WTC11 (cell line): ENCODE results near the gene POLA1. TPM values are rescaled to one million over a fixed set of nuclear protein-coding genes. Genes with fewer than 3 reads are reported as not detected.

Source experiments
- ATAC-seq: fragments of 200-7000 bp; cut with Tn5 transposase; 2 replicates; pipeline ENCODE4 v1.10.0; 2021; ENCODE audit warnings: mild to moderate bottlenecking, moderate library complexity
- CTCF ChIA-PET: fragments of 300-600 bp; sonication (Branson Sonifier 250); formaldehyde crosslinking; loops from one replicate; lab custom pipeline; 2021; ENCODE audit warnings: antibody characterized with exemption; lab: Charles Lee
- POLR2A ChIA-PET: fragments of 350-600 bp; sonication (Branson Sonifier 250); formaldehyde crosslinking; loops from one replicate; lab custom pipeline; 2021; ENCODE audit warnings: antibody characterized with exemption; lab: Charles Lee
- DNase-seq: peaks from one replicate; pipeline ENCODE4 v3.0.0; 2021; ENCODE audit warnings: low spot score
- H3K27ac Mint-ChIP-seq: 2 replicates; pipeline ENCODE4 v1.8.0; 2021; ENCODE audit warnings: mixed read lengths
- H3K27me3 Mint-ChIP-seq: 2 replicates; pipeline ENCODE4 v1.8.0; 2021; ENCODE audit warnings: low read depth, mild to moderate bottlenecking, moderate library complexity, mixed read lengths
- H3K36me3 Mint-ChIP-seq: 2 replicates; pipeline ENCODE4 v1.8.0; 2021; ENCODE audit warnings: mixed read lengths
- H3K4me1 Mint-ChIP-seq: 2 replicates; pipeline ENCODE4 v1.8.0; 2022; ENCODE audit warnings: mixed read lengths
- H3K4me3 Mint-ChIP-seq: 2 replicates; pipeline ENCODE4 v1.8.0; 2021; ENCODE audit warnings: mild to moderate bottlenecking, moderate library complexity, mixed read lengths
- H3K9me3 Mint-ChIP-seq: 2 replicates; pipeline ENCODE4 v1.8.0; 2021; ENCODE audit warnings: mixed read lengths
- AR ChIP-seq: fragments of 250-450 bp; sonication (Bioruptor Pico); IDR thresholded peaks from 2 replicates; pipeline ENCODE4 v1.9.0; 2021; ENCODE audit warnings: mild to moderate bottlenecking
- ATF6 ChIP-seq: sonication (generic); formaldehyde crosslinking; IDR thresholded peaks from 2 replicates; pipeline ENCODE4 v1.8.1; 2023; ENCODE audit warnings: mild to moderate bottlenecking, missing genetic modification reagents
- CREB1 ChIP-seq: sonication (generic); formaldehyde crosslinking; IDR thresholded peaks from 2 replicates; pipeline ENCODE4 v1.8.0; 2023; ENCODE audit warnings: mild to moderate bottlenecking, missing genetic modification reagents
- E2F5 ChIP-seq: sonication (generic); formaldehyde crosslinking; IDR thresholded peaks from 2 replicates; pipeline ENCODE4 v1.8.1; 2022; ENCODE audit warnings: mild to moderate bottlenecking, moderate library complexity, missing genetic modification reagents
- ELF4 ChIP-seq: sonication (generic); formaldehyde crosslinking; IDR thresholded peaks from 2 replicates; pipeline ENCODE4 v1.8.1; 2022; ENCODE audit warnings: low read depth, mild to moderate bottlenecking, moderate library complexity, missing genetic modification reagents
- ERG ChIP-seq: fragments of 250-450 bp; sonication (Bioruptor Pico); IDR thresholded peaks from 2 replicates; pipeline ENCODE4 v1.8.0; 2021; ENCODE audit warnings: mild to moderate bottlenecking
- ESRRA ChIP-seq: sonication (generic); formaldehyde crosslinking; IDR thresholded peaks from 2 replicates; pipeline ENCODE4 v1.8.1; 2022; ENCODE audit warnings: mild to moderate bottlenecking, missing genetic modification reagents, borderline replicate concordance
- FOXK1 ChIP-seq: sonication (generic); formaldehyde crosslinking; IDR thresholded peaks from 2 replicates; pipeline ENCODE4 v1.8.0; 2022; ENCODE audit warnings: mild to moderate bottlenecking, moderate library complexity, missing genetic modification reagents
- FOXP1 ChIP-seq: sonication (generic); formaldehyde crosslinking; IDR thresholded peaks from 2 replicates; pipeline ENCODE4 v1.8.0; 2022; ENCODE audit warnings: missing genetic modification reagents, mild to moderate bottlenecking, moderate library complexity, borderline replicate concordance
- FOXP4 ChIP-seq: sonication (generic); formaldehyde crosslinking; IDR thresholded peaks from 2 replicates; pipeline ENCODE4 v1.8.0; 2022; ENCODE audit warnings: mild to moderate bottlenecking, missing genetic modification reagents
- GABPB1 ChIP-seq: sonication (generic); formaldehyde crosslinking; IDR thresholded peaks from 2 replicates; pipeline ENCODE4 v1.8.1; 2023; ENCODE audit warnings: mild to moderate bottlenecking, missing genetic modification reagents
- MAX ChIP-seq: sonication (generic); formaldehyde crosslinking; IDR thresholded peaks from 2 replicates; pipeline ENCODE4 v1.8.0; 2022; ENCODE audit warnings: mild to moderate bottlenecking, missing genetic modification reagents
- MXD4 ChIP-seq: fragments of 250-450 bp; sonication (Bioruptor Pico); IDR thresholded peaks from 2 replicates; pipeline ENCODE4 v1.8.0; 2021; ENCODE audit warnings: mild to moderate bottlenecking, moderate library complexity, borderline replicate concordance
- MYBL2 ChIP-seq: sonication (generic); formaldehyde crosslinking; IDR thresholded peaks from 2 replicates; pipeline ENCODE4 v1.8.1; 2023; ENCODE audit warnings: mild to moderate bottlenecking, moderate library complexity, missing genetic modification reagents
- NFYB ChIP-seq: sonication (generic); formaldehyde crosslinking; conservative IDR thresholded peaks from 2 replicates; pipeline ENCODE4 v1.8.0; 2022; ENCODE audit warnings: low read depth, missing genetic modification reagents
- RORB ChIP-seq: fragments of 250-450 bp; sonication (Bioruptor Pico); IDR thresholded peaks from 2 replicates; pipeline ENCODE4 v1.9.0; 2021; ENCODE audit warnings: mild to moderate bottlenecking
- SMAD3 ChIP-seq: sonication (generic); formaldehyde crosslinking; IDR thresholded peaks from 2 replicates; pipeline ENCODE4 v1.8.0; 2022; ENCODE audit warnings: missing genetic modification reagents, mild to moderate bottlenecking, borderline replicate concordance
- SOX15 ChIP-seq: fragments of 250-450 bp; sonication (Bioruptor Pico); IDR thresholded peaks from 2 replicates; pipeline ENCODE4 v1.9.0; 2021; ENCODE audit warnings: mild to moderate bottlenecking
- SP1 ChIP-seq: sonication (generic); formaldehyde crosslinking; conservative IDR thresholded peaks from 2 replicates; pipeline ENCODE4 v1.8.1; 2022; ENCODE audit warnings: missing genetic modification reagents
- TEAD1 ChIP-seq: sonication (generic); formaldehyde crosslinking; IDR thresholded peaks from 2 replicates; pipeline ENCODE4 v1.8.0; 2022; ENCODE audit warnings: mild to moderate bottlenecking, missing genetic modification reagents
- ZNF121 ChIP-seq: sonication (generic); formaldehyde crosslinking; IDR thresholded peaks from 2 replicates; pipeline ENCODE4 v1.8.0; 2023; ENCODE audit warnings: missing genetic modification reagents
- ZNF138 ChIP-seq: sonication (generic); formaldehyde crosslinking; conservative IDR thresholded peaks from 2 replicates; pipeline ENCODE4 v1.8.1; 2022; ENCODE audit warnings: mild to moderate bottlenecking, moderate library complexity, missing genetic modification reagents
- ZNF219 ChIP-seq: sonication (generic); formaldehyde crosslinking; IDR thresholded peaks from 2 replicates; pipeline ENCODE4 v1.8.0; 2023; ENCODE audit warnings: missing genetic modification reagents, mild to moderate bottlenecking, borderline replicate concordance
- ZNF232 ChIP-seq: sonication (generic); formaldehyde crosslinking; IDR thresholded peaks from 2 replicates; pipeline ENCODE4 v1.8.0; 2022; ENCODE audit warnings: mild to moderate bottlenecking, missing genetic modification reagents
- ZNF263 ChIP-seq: sonication (generic); formaldehyde crosslinking; IDR thresholded peaks from 2 replicates; pipeline ENCODE4 v1.8.1; 2022; ENCODE audit warnings: low read depth, mild to moderate bottlenecking, moderate library complexity, missing genetic modification reagents
- ZNF416 ChIP-seq: fragments of 250-450 bp; sonication (Bioruptor Pico); IDR thresholded peaks from 2 replicates; pipeline ENCODE4 v1.9.0; 2021; ENCODE audit warnings: mild to moderate bottlenecking, inconsistent platforms
- ZNF671 ChIP-seq: fragments of 250-450 bp; sonication (Bioruptor Pico); IDR thresholded peaks from 2 replicates; pipeline ENCODE4 v1.8.0; 2021; ENCODE audit warnings: mild to moderate bottlenecking
- total RNA-seq: library from RNA; stranded (reverse); gene quantifications from 3 replicates; pipeline ENCODE4 v1.2.3, GENCODE V29; 2021

The POLA1 gene
- total RNA-seq, 1 experiment from 2014 or later = 29.9 TPM

GRCh38 chrX:25004040-25004439 lies 310.3 kb downstream of the POLA1 start (continued):
- no peak for TF ChIP-seq AR (CRISPR knock-in tag)

- peaks cover 94% of the 10 kb centered on the region for H3K27me3 Mint-ChIP-seq
- H3K36me3 Mint-ChIP-seq = no peaks in the 10 kb centered on the region
- ATAC-seq (no peak), DNase-seq (no peak)
- ChIA-PET POLR2A (interaction anchor here (2.1 kb wide), 1 partner anchor 8 kb away, joined by 4 read pairs; no protein-coding TSS in a partner anchor), CTCF (interaction anchor here (1.1 kb wide), 1 partner anchor 140 kb away, joined by 4 read pairs; no protein-coding TSS in a partner anchor)
- peaks cover 43% of the 10 kb centered on the region for H3K4me1 Mint-ChIP-seq
- TF ChIP-seq ZNF671 (CRISPR knock-in tag) (no peak), E2F5 (CRISPR knock-in tag) (no peak), ESRRA (CRISPR knock-in tag) (no peak), ZNF416 (CRISPR knock-in tag) (no peak), CREB1 (no peak), SP1 (no peak), GABPB1 (CRISPR knock-in tag) (no peak), ZNF232 (no peak), ZNF219 (no peak), SMAD3 (CRISPR knock-in tag) (no peak), ELF4 (CRISPR knock-in tag) (no peak), ZNF138 (CRISPR knock-in tag) (no peak), ZNF121 (no peak), FOXP4 (no peak)
- H3K4me3 Mint-ChIP-seq = peak overlapping the region; percentile 43; the same call in 1 of the 2 replicates
- no peak overlapping the region for H3K27ac Mint-ChIP-seq
- no peaks in the 10 kb centered on the region for H3K9me3 Mint-ChIP-seq
Observed at GRCh38 chrX:25004485-25005032, 310.8 kb downstream of the POLA1 start.

GRCh38 chrX:25005034-25005381 lies 311.3 kb downstream of the POLA1 start:
- peaks cover 41% of the 10 kb centered on the region for H3K4me1 Mint-ChIP-seq
- TF ChIP-seq RORB (CRISPR knock-in tag) (no peak), NFYB (CRISPR knock-in tag) (no peak), ZNF263 (CRISPR knock-in tag) (no peak), ZNF671 (CRISPR knock-in tag) (no peak), MXD4 (CRISPR knock-in tag) (no peak), CREB1 (no peak), ATF6 (CRISPR knock-in tag) (no peak), FOXP1 (CRISPR knock-in tag) (no peak), MAX (no peak), SOX15 (CRISPR knock-in tag) (no peak), TEAD1 (no peak), ERG (CRISPR knock-in tag) (no peak), ZNF219 (no peak), FOXK1 (no peak), MYBL2 (CRISPR knock-in tag) (no peak)
- TF ChIP-seq, all 79 proteins: peak for 0
- Mint-ChIP-seq H3K27ac (no peak overlapping the region), H3K27me3 (peaks cover 94% of the 10 kb centered on the region), H3K9me3 (no peaks in the 10 kb centered on the region), H3K4me3 (no peak overlapping the region; the same call in 1 of the 2 replicates), H3K36me3 (no peaks in the 10 kb centered on the region)
- ATAC-seq (no peak), DNase-seq (no peak)
- ChIA-PET CTCF (interaction anchor here (1.3 kb wide), 1 partner anchor 16 kb away, joined by 3 read pairs; no protein-coding TSS in a partner anchor), POLR2A (interaction anchor here (2.1 kb wide), 1 partner anchor 8 kb away, joined by 4 read pairs; no protein-coding TSS in a partner anchor)
